GM19351 (cell line): ENCODE results near the gene TMEM11.

ENCODE experiments used
- ATAC-seq: cut with Tn5 transposase; IDR thresholded peaks from one replicate; pipeline ENCODE4 v1.9.1; 2021; ENCODE audit warnings: mild to moderate bottlenecking, moderate library complexity; ENCODE audit not compliant: unreplicated experiment

TMEM11 gene

DNA sequence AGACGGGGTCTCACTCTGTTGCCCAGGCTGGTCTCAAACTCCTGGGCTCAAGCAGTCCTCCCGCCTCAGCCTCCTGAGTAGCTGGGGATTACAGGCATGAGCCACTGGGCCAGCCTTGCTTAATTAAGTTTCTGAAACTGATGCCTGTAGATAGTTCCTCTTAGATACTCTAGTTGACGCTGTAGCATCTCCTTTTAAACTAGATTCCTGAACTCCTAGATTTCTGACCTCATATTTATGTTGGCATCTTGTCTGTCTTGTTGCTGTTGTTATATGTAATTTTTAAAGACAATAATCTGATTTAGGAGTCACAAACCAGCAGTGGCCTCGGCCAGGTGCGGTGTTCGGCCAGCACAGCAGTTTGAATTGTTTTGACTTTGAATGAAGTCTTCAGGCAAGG lies 49.7 kb downstream of the TMEM11 start:
- no peak for ATAC-seq

DNA sequence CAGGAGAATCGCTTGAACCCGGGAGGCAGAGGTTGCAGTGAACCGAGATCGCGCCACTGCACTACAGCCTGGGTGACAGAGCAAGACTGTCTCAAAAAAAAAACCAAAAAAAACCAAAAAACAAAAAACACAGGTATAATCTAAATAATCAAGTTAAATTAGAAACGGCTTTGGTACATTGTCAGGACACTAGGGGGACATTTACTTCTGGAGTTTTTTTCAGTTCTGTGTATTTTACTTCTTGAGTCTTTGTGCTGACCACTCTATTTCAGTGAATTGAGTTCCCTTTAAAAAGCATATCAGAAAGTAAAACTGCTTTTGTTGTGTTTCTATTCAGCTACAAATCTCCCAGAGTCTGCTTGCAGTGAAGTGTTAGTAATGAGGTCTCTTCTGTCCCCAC lies 50.9 kb downstream of the TMEM11 start:
- ATAC-seq, result no peak

DNA sequence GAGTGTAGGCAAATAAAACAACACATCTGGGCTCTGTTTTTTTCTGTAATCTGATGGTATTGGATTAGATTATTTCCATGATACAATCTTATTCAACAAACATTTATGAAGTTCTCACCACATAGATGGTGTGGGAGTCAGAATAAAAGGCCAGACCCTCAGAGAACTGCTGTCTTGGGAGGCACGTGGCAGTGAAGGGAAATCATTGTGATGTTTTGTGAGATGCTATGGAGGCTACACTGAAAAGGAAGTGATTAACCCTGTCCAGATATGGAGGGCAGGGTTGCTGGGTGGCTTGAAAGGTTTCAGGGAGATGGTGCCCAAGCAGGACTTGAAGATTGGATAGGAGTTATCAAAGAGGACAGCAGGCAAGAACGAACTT lies 51.6 kb downstream of the TMEM11 start:
- no peak for ATAC-seq

DNA sequence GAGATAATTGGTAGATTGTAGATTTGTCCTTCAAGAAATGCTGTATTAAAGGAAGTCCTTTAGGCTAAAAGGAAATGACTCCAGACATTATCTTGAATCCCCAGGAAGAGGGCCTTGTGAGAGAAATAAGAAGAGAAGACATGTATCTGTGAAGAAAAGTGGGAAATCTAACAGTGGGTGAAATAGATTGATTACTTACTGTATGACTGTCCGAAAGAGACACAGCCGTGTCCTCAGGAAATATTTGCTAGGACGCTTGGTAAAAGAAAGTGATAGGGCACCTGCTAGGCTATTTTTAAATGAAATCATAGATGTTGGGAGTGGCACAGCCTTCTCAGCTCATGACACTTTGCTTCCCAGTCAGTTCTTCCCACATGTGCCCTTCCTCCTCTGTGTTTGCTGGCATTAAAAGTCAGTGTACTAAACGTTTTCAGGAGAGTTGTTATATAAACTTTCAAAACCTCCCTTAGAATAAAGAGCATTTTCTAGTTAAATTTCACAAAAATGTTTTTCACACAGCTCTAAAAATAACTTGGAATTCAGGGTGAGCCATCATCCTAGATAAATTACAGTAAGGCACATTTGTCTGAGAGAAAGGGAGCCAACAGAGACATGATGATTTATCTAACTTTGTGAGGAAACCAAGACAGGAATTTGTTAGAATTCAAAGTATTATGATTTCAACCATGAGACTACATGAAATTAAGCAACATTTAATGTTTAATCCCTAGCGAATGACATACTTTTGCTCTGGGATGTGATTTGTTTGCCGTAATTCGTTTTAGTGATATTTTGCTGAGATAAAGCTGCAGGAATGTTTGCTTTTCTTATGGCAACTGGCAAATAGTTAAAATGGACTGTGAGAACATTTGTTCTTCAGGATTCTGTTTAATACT lies 52.2 kb downstream of the TMEM11 start:
- ATAC-seq, result no peak

DNA sequence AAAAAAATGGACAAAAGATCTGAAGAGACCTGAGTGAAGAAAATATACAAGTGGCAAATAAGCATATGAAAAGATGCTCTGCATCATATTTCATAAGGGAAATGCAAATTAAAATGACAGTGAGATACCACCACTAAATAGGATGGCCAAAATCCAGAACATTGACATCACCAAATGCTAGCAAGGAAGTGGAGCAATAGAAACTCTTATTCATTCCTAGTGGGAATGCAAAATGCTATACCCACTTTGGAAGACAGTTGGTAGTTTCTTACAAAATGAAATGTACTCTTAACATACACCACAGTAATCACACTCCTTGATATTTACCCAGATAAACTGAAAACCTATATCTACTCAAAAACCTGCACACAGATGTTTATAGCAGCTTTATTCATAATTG lies 53.6 kb downstream of the TMEM11 start:
- ATAC-seq, result no peak

DNA sequence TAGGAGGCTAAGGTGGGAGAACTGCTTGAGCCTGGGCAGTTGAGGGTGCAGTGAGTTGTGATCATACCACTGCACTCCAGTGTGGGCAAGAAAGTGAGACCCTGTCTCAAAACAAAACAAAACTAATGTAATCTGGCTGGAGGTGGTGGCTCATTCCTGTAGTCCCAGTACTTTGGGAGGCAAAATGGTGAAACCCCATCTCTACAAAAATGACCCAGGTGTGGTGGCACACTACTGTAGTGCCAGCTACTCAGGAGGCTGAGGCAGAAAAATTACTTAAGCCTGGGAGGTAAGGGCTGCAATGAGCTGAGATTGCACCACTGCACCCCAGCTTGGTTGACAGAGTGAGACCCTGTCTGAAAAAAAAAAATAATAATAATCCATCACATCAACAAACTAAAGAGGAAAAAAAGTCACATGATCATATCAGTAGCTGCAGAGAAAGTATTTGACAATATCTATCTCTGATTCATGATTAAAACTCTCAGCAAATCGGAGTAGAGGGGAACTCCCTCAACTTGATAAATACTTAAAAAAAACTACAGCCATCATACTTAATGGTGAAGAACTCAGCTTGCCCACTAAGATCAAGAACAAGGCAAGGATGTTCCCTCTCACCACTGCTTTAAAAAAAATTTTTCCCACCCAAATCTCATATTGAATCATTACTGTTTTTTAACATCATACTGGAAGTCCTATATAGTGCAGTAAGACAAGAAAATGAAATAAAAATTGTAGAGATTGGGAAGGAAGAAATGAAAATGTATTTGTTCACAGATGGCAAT lies 56.2 kb downstream of the TMEM11 start:
- ATAC-seq, result no peak

DNA sequence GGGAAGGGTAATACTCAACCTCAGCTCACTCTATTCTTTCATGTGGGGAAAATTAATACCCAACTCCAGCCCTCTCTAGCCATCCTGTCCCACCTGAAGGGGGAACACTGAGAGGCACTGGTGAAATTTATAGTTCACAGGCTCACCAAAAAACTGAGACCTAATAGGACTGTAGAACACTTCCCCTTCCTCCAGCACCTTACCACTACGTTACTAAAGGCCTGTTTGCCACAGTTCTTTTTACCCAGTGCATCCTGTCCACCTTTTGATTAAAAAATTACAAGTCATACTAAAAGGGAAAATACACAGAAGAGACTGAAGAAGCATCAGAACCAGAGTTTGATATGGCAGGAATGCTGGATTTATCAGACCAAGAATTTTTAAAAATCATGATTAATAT lies 61.2 kb downstream of the TMEM11 start:
- ATAC-seq, result no peak

DNA sequence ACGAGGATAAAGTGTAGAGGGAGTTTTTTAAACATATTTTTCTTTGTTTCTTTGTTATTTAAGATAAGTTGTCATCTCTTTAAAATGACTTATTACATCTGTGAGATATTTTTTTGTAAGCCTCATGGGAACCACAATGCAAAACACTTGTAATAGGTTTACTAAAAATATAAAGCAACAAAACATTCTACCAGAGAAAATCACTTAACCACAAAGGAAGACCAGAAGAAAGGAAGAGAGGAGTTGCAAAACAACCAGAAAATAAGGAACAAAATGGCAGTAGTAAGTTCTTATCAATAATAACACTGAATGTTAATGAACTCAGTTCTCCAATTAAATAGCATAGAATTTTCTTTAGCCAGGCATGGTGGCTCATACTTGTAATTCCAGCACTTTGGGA lies 64.3 kb downstream of the TMEM11 start:
- no peak for ATAC-seq
